HCEC 1CT (cell line): ENCODE results near the gene DNM1.

ENCODE experiments used
- DNase-seq: peaks from one replicate; pipeline ENCODE4 v3.0.0-alpha.2; 2017

Gene DNM1

DNA sequence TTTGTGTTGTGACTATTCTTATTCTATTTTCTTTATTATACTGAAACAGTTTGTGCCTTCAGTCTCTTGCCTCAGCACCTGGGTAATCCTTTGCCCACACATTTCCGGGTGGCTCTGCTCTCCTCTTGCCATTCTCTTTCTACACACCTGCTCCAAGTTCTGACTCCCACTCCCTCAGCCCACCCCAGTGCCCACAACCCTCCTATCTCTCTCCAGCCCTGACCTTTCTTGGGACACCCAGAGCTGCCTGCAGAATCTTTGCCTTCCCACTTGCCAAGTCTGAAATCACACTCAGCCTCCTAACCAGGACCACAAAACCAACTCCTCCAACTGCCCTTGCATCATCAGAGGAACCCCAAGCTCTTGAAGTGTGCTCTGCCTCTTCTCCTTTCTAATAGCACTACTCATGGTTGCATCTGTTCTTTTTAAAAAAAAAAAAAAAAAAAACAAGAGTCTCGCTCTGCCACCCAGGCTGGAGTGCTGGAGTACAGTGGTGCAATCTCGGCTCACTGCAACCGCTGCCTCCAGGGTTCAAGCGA, 77.0 kb downstream of the DNM1 start:
- no peak for DNase-seq

DNA sequence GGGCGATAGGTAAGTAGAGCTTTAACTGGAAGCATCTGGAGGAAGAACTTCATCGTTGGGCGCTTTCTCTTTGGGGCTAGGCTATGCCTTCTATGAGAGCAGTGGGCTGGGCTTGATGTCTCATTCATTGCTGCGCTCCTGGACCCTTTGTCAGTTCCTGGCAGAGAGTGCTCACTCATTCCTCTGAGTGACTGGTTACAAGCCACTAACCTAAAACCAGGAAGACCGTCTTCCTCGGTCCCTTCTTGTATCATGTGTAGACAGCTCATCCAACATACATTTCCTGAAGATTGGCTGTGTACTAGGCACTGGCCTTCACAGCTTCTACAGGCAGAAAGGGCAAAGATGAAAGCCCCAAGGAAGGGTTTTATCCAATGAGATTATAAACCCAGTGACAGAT, 79.3 kb downstream of the DNM1 start:
- no peak for DNase-seq

DNA sequence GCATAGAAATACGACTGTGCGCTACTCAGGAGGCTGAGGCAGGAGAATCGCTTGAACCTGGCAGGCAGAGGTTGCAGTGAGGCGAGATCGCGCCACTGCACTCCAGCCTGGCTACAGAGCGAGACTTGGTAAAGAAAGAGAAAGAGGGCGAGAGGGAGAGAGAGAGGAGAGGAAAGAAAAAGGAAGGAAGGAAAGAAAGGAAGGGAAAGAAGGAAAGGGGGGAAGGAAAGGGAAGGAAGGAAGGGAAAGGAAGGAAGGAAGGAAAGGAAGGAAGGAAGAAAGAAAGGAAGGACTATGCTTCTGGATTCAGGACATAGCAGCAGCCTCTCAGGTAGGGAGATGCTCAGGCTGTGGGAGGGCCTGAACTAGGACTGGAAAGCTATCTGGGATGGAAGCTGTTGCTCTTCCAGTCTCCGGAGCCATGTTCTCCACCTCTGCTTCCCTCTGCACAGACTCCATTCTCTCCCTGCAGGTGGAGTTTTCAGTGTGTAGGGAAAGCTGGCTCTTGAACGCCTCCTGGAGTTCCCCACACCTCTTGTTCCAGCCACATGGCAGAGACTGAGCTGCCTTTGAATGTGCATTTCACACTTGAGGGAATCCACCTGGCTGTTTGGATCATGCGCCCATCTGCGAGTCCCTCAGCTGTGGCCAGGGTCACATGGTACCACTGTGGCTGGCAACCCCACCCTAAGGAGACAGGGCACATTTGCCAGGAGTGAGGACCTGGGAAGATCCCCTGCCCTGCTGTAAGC, 82.0 kb downstream of the DNM1 start:
- no peak for DNase-seq

- no peak for DNase-seq
Measured at GRCh38 chr9:128286440-128286839, 83.3 kb downstream of the DNM1 start.

DNA sequence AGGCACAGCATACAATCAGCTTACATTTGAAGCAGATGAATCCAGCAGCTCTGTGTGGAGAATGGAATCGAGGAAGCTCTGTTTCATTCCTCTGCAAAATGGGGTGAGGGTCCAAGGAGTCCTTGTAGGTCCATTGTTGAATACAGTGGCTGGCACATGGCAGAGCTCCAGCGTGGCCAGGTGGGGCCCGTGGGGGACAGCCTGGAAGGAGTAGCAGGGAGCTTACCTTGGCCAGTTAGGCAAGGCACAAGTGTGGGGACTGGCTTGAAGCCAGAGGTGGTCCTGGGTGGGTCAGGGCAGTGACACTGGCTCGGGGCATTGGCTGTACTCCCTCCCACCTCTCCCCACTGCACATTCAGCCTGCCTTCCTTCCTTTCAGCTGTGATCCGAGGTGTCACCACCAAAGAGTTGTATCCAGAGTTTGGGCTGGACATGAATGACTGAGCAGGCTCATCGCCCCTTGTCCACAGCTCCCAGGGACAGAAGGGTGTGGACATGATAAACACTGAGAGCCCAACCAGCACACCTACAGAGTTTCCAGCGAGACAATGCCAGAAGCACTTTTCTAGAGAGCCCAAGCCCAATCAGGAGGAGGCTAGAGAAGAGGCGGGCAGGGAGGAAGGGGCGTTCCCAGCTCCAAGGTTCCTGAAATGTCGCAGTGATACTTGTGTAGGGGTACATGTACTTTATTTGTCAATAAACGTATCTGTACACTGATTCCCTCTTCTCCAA, 85.3 kb downstream of the DNM1 start:
- DNase-seq: no peak

DNA sequence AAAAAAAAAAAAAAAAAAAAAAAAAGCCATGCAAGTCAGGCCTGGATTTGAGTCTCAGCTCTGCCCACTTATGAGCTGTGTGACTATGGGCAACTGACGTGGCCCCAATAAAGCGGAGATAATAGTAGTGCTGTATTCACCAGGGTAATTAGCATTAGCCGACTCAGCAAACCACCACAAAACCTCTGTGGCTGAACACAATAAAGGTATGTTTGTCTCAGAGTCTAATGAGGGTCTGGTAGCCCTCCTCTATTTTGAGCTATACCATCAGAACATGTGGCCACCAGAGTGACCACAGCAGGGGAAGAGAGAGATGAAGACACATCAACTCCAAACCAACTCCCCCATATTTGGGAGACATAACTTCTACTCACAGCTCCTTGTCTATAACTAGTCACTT, 88.8 kb downstream of the DNM1 start:
- DNase-seq: no peak

- DNase-seq: no peak
Measured at GRCh38 chr9:128293091-128293490, 89.9 kb downstream of the DNM1 start.

- no peak for DNase-seq
Measured at GRCh38 chr9:128294142-128294541, 91.0 kb downstream of the DNM1 start.

GRCh38 chr9:128296340-128297220, 93.4 kb downstream of the DNM1 start:
- DNase-seq: no peak

- DNase-seq: no peak
Measured at GRCh38 chr9:128297221-128297773, 94.1 kb downstream of the DNM1 start.

DNA sequence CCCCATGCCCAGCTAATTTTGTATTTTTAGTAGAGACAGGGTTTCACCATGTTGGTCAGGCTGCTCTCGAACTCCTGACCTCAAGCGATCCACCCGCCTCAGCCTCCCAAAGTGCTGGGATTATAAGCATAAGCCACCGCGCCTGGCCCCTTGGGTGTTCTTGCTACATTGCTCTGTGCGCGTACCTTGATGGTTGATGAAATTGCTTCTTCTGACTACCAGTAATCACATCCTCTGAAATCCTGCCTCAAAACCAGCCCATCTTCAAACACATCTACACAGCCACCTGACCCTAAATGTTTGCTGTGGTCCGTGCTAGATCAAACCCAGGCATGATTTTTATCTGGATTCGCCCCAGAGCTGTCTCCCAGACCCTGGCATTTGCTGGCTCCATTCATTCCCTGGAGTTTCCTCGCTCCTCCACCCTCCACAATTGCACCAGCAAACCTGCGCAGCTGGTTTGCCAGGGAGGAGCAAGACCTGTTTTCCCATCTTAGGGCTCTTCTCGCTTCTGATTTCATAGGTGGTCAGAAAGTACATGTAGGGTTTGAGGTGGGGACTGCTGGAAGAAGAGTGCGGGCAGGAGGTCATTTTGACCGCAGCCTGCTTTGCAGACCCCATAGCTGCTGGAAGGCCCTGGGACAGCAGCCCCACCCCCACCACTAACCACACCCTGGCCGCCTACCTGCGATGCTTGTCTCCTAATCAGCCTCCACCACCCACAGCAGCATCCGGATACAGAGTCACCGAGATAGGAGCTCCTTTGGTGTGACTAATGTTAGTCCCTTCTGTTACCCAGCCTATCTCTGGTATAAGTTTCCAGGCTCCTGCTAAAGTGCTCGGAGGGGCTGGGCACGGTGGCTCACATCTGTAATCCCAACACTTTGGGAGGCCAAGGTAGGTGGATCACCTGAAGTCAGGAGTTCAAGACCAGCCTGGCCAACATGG, 95.6 kb downstream of the DNM1 start:
- no peak for DNase-seq

DNA sequence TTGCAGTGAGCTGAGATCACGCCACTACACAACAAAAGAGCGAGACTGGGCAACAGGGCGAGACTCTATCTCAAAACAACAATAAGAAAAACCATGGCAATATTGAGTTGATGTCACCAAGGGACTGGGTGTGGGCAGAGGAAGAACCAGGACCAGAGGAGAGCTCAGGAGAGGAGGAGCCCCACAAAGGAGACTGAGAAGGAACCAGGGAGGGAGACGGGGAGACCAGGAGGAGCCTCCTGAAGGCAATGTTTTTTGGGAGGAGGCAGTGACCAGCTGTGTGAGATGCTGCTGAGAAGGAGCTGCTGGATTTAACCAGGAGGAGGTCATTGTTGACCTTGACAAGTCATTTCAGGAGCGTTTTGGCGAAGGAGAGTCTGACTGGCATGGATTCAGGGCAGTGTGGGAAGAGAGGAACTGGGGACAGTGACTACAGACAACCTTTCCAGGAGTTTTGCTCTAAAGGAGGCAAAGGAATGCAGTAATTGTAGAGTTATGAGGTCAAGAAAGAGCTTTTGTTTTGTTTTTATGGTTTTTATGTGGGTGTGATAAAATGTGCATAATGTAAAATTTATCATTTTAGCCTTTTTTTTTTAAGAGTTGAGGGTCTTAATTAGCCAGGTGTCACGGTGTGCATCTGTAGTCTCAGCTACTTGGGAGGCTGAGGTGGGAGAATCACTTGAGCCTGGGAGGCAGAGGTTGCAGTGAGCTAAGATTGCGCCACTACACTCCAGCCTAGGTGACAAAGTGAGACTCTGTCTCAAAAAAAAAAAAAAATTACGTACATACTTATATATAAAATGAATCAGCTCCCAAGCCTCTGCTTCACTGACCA, 101.2 kb downstream of the DNM1 start:
- no peak for DNase-seq
